SK-N-SH (cell line): ENCODE measurements around the gene CACNA1F. TPM values are rescaled to one million over a fixed set of nuclear protein-coding genes. Genes with fewer than 3 reads are reported as not detected.

ENCODE experiments used
- CTCF ChIA-PET: fragments of 300-600, 350-600 bp; formaldehyde crosslinking; extraction: SDS; loops from one replicate; lab custom pipeline; 2021; lab: Yijun Ruan, JAX
- POLR2A ChIA-PET: fragments of 350-600 bp; sonication (Branson Sonifier 250); formaldehyde crosslinking; extraction: SDS; loops from one replicate; lab custom pipeline; 2020; ENCODE audit warnings: antibody characterized with exemption, inconsistent platforms; lab: Yijun Ruan, JAX
- DNase-seq: peaks from one replicate; pipeline ENCODE4 v3.0.0; 2012
- H2AFZ ChIP-seq: fragments of 200-600 bp; sonication (generic); 2 replicates; pipeline ENCODE4 v1.8.1; 2016; ENCODE audit warnings: antibody characterized with exemption, mild to moderate bottlenecking, low read depth
- H3F3A ChIP-seq: fragments of 200-600 bp; sonication (generic); replicated peaks from 2 replicates; pipeline ENCODE3; 2016; ENCODE audit warnings: antibody characterized with exemption, mild to moderate bottlenecking; ENCODE audit not compliant: insufficient read depth
- H3K27ac ChIP-seq, 2 experiments: fragments of 200-500 bp in 1 of 2; fragments of 200-600 bp in 1 of 2; sonication (Bioruptor generic) in 1 of 2; sonication (generic), shearing (Covaris generic) in 1 of 2; 2 replicates each; pipeline versions ENCODE4 v1.5.1 to v1.6.1; 2014 to 2016; ENCODE audit warnings: low read depth in 2 of 2, inconsistent platforms in 1 of 2, low read length in 1 of 2, mild to moderate bottlenecking in 1 of 2, mixed read lengths in 1 of 2
- H3K27me3 ChIP-seq: fragments of 200-600 bp; sonication (generic), shearing (Covaris generic); 2 replicates; pipeline ENCODE4 v1.6.1; 2016; ENCODE audit warnings: mixed run types; ENCODE audit not compliant: insufficient read depth
- H3K36me3 ChIP-seq, 2 experiments: fragments of 200-500 bp in 1 of 2; fragments of 200-600 bp in 1 of 2; sonication (Bioruptor generic) in 1 of 2; sonication (generic) in 1 of 2; replicated peaks in 1 of 2; 2 replicates each; pipeline versions ENCODE3 to v1.5.1; 2014 to 2016; ENCODE audit warnings: low read length in 1 of 2, mild to moderate bottlenecking in 1 of 2; ENCODE audit not compliant: insufficient read depth in 2 of 2, control insufficient read depth in 1 of 2
- H3K4me1 ChIP-seq, 2 experiments: fragments of 200-500 bp in 1 of 2; fragments of 200-600 bp in 1 of 2; sonication (Bioruptor generic) in 1 of 2; sonication (generic), shearing (Covaris generic) in 1 of 2; 2 replicates each; pipeline versions ENCODE4 v1.5.1 to v1.6.1; 2014 to 2016; ENCODE audit warnings: low read depth in 1 of 2, low read length in 1 of 2, mixed run types in 1 of 2; ENCODE audit not compliant: insufficient read depth in 2 of 2, control insufficient read depth in 1 of 2
- H3K4me2 ChIP-seq: fragments of 200-600 bp; sonication (generic), shearing (Covaris generic); 2 replicates; pipeline ENCODE4 v1.6.1; 2017; ENCODE audit warnings: mixed run types
- H3K4me3 ChIP-seq, 2 experiments: fragments of 200-500 bp in 1 of 2; fragments of 200-600 bp in 1 of 2; sonication (Bioruptor generic) in 1 of 2; sonication (generic), shearing (Covaris generic) in 1 of 2; 2 replicates each; pipeline versions ENCODE4 v1.5.1 to v1.8.1; 2014 to 2016; ENCODE audit warnings: low read depth in 2 of 2, inconsistent platforms in 1 of 2, low read length in 1 of 2, mild to moderate bottlenecking in 1 of 2, mixed read lengths in 1 of 2, moderate library complexity in 1 of 2
- H3K79me2 ChIP-seq: fragments of 200-600 bp; sonication (generic); 2 replicates; pipeline ENCODE4 v1.8.1; 2017; ENCODE audit warnings: mild to moderate bottlenecking; ENCODE audit not compliant: insufficient read depth
- H3K9ac ChIP-seq: fragments of 200-600 bp; sonication (generic); 2 replicates; pipeline ENCODE4 v1.6.1; 2017; ENCODE audit warnings: mixed run types
- H3K9me2 ChIP-seq: fragments of 200-600 bp; sonication (generic); 2 replicates; pipeline ENCODE4 v1.6.1; 2017; ENCODE audit warnings: mixed run types
- H3K9me3 ChIP-seq: fragments of 200-600 bp; sonication (generic); 2 replicates; pipeline ENCODE4 v1.6.1; 2017; ENCODE audit warnings: mixed run types, mild to moderate bottlenecking, moderate library complexity
- H4K20me1 ChIP-seq: fragments of 200-600 bp; sonication (generic); 2 replicates; pipeline ENCODE4 v1.6.1; 2017; ENCODE audit warnings: mild to moderate bottlenecking, mixed run types; ENCODE audit not compliant: insufficient read depth
- ELF1 ChIP-seq: IDR thresholded peaks from 2 replicates; pipeline ENCODE4 v1.4.0; 2012
- EP300 ChIP-seq, 2 experiments: IDR thresholded peaks; 2 replicates each; pipeline versions ENCODE4 v1.4.0 to v1.6.1; 2012; ENCODE audit warnings: borderline replicate concordance in 1 of 2, low read depth in 1 of 2, low read length in 1 of 2
- EZH2phosphoT487 ChIP-seq: fragments of 200-600 bp; sonication (generic); IDR thresholded peaks from 2 replicates; pipeline ENCODE4 v1.6.1; 2017; ENCODE audit warnings: low read depth, mixed run types, mild to moderate bottlenecking, antibody characterized with exemption, moderate library complexity, borderline replicate concordance
- FOSL2 ChIP-seq: IDR thresholded peaks from 2 replicates; pipeline ENCODE4 v1.4.0; 2012; ENCODE audit warnings: low read depth, mild to moderate bottlenecking, moderate library complexity, borderline replicate concordance
- GATA2 ChIP-seq: sonication (generic); formaldehyde crosslinking; IDR thresholded peaks from 2 replicates; pipeline ENCODE4 v1.5.0; 2020; ENCODE audit warnings: mild to moderate bottlenecking, missing genetic modification reagents
- IRF3 ChIP-seq: fragments of 150-350 bp; IDR thresholded peaks from 2 replicates; pipeline ENCODE4 v1.6.1; 2016; ENCODE audit warnings: mild to moderate bottlenecking, low read depth, low read length
- MAX ChIP-seq: IDR thresholded peaks from 2 replicates; pipeline ENCODE4 v1.4.0; 2012; ENCODE audit warnings: low read depth
- MXI1 ChIP-seq: IDR thresholded peaks from 2 replicates; pipeline ENCODE4 v1.6.1; 2012; ENCODE audit warnings: mild to moderate bottlenecking, low read depth, low read length, improper control_type of control experiment
- NFIC ChIP-seq: IDR thresholded peaks from 2 replicates; pipeline ENCODE4 v1.4.0; 2012; ENCODE audit warnings: borderline replicate concordance
- PBX3 ChIP-seq: IDR thresholded peaks from 2 replicates; pipeline ENCODE4; 2012
- POLR2AphosphoS5 ChIP-seq: IDR thresholded peaks from 2 replicates; pipeline ENCODE4 v1.6.1; 2012; ENCODE audit warnings: low read depth, low read length
- RCOR1 ChIP-seq: fragments of 150-350 bp; IDR thresholded peaks from 2 replicates; pipeline ENCODE4 v1.6.1; 2017; ENCODE audit warnings: antibody characterized with exemption, low read length
- REST ChIP-seq: IDR thresholded peaks from 2 replicates; pipeline ENCODE4 v1.6.1; 2012; ENCODE audit warnings: mild to moderate bottlenecking, low read depth, low read length, moderate library complexity
- RFX5 ChIP-seq: IDR thresholded peaks from 2 replicates; pipeline ENCODE4 v1.6.1; 2012; ENCODE audit warnings: mild to moderate bottlenecking, improper control_type of control experiment, low read length
- YY1 ChIP-seq: IDR thresholded peaks from 2 replicates; pipeline ENCODE4 v1.4.0; 2012; ENCODE audit warnings: low read depth, mild to moderate bottlenecking
- ZBTB33 ChIP-seq: IDR thresholded peaks from 2 replicates; pipeline ENCODE4 v1.4.0; 2012; ENCODE audit warnings: low read depth, borderline replicate concordance
- WGBS: methylation state at CpG from one replicate; pipeline ENCODE4 v1.1.6; 2017; ENCODE audit warnings: low lambda C conversion rate; 5-methylcytosine and 5-hydroxymethylcytosine counted together
- polyA plus RNA-seq, 3 experiments: library from polyadenylated mRNA; depleted of rRNA; stranded (reverse); fragments of >200 nt; gene quantifications; 2 replicates each; pipeline ENCODE4 v1.2.3, GENCODE V29; 2012

CACNA1F gene
- polyA plus RNA-seq, 1 of the 3 experiments (the other 2 are of a cell fraction), result not detected

- no peak for TF ChIP-seq ELF1
- no peak for TF ChIP-seq MXI1
- TF ChIP-seq EZH2phosphoT487, result no peak
- TF ChIP-seq REST, result no peak
- TF ChIP-seq POLR2AphosphoS5, result no peak
- no peak for TF ChIP-seq MAX
- no peak for TF ChIP-seq EP300 (IDR thresholded peaks at IDR 0.05; ENCODE audit: borderline replicate concordance in 1 of 2, low read depth in 1 of 2, low read length in 1 of 2)
- TF ChIP-seq FOSL2, result no peak
- no peak for TF ChIP-seq RCOR1
- TF ChIP-seq GATA2 (CRISPR knock-in tag), result no peak
- no peak for TF ChIP-seq YY1
- no peak for TF ChIP-seq ZBTB33
- no peak for TF ChIP-seq IRF3
- no peak for TF ChIP-seq RFX5
- TF ChIP-seq NFIC, result no peak
- no peak for TF ChIP-seq PBX3
- 82% methylated on average over 2 of the region's 2 CpGs for WGBS
Measured at GRCh38 chrX:49179358-49179757, 53.8 kb downstream of the CACNA1F start.

More at GRCh38 chrX:49179358-49179757, 53.8 kb downstream of the CACNA1F start:
- ChIA-PET POLR2A (no interaction called here), CTCF (interaction anchor here (0.6 to 1.7 kb wide), 2 partner anchors 10 to 13 kb away, joined by 3 to 6 read pairs; no protein-coding TSS in a partner anchor)
- Histone ChIP-seq H3K9ac (no peak overlapping the region), H3K27me3 (no peaks in the 10 kb centered on the region; the same call in 1 of the 2 replicates), H3K4me2 (no peak overlapping the region), H3K79me2 (no peaks in the 10 kb centered on the region), H3K4me3 (no peak overlapping the region), H3K27ac (no peak overlapping the region), H3K4me1 (no peaks in the 10 kb centered on the region), H2AFZ (no peak overlapping the region), H4K20me1 (no peaks in the 10 kb centered on the region), H3K9me2 (no peaks in the 10 kb centered on the region), H3K36me3 (no peaks in the 10 kb centered on the region), H3F3A (no peaks in the 10 kb centered on the region), H3K9me3 (no peaks in the 10 kb centered on the region)
- DNase-seq, result no peak
